HG03432 (cell line): Measurements from ENCODE around the gene SLC25A48.

Experiments used
- ATAC-seq: cut with Tn5 transposase; IDR thresholded peaks from one replicate; pipeline ENCODE4 v1.9.1; 2021; ENCODE audit warnings: mild to moderate bottlenecking, moderate library complexity; ENCODE audit not compliant: unreplicated experiment

SLC25A48 gene

GRCh38 chr5:135834639-135835529 lies at the start of gene SLC25A48:
Gene SLC25A48 (plus strand): TSS chr5:135834663. CDS start chr5:135834848, 185 bp downstream.
- ATAC-seq, result peak; percentile 86

GRCh38 chr5:135800656-135801055 lies 33.8 kb upstream of the SLC25A48 start:
- ATAC-seq, result no peak

GRCh38 chr5:135810188-135810943 lies 24.1 kb upstream of the SLC25A48 start:
- ATAC-seq, result no peak

GRCh38 chr5:135811007-135811406 lies 23.5 kb upstream of the SLC25A48 start:
- no peak for ATAC-seq

- ATAC-seq, result no peak
These were observed 20.7 kb upstream of the SLC25A48 start for GRCh38 chr5:135813758-135814157.

- no peak for ATAC-seq
These were observed 20.1 kb upstream of the SLC25A48 start for GRCh38 chr5:135814316-135814715.

- no peak for ATAC-seq
These were observed 19.7 kb upstream of the SLC25A48 start for GRCh38 chr5:135814812-135815211.

- ATAC-seq, result no peak
These were observed 13.2 kb upstream of the SLC25A48 start for GRCh38 chr5:135821061-135821801.

- ATAC-seq, result no peak
These were observed 12.7 kb upstream of the SLC25A48 start for GRCh38 chr5:135821802-135822201.

GRCh38 chr5:135822286-135822685 lies 12.2 kb upstream of the SLC25A48 start:
- ATAC-seq, result no peak

GRCh38 chr5:135822959-135823358 lies 11.5 kb upstream of the SLC25A48 start:
- no peak for ATAC-seq

- ATAC-seq, result no peak
These were observed 10.6 kb upstream of the SLC25A48 start for GRCh38 chr5:135823881-135824280.

GRCh38 chr5:135824541-135825041 lies 9.9 kb upstream of the SLC25A48 start:
- ATAC-seq, result no peak

- no peak for ATAC-seq
These were observed 8.9 kb upstream of the SLC25A48 start for GRCh38 chr5:135825373-135826220.

- ATAC-seq, result no peak
These were observed 8.3 kb upstream of the SLC25A48 start for GRCh38 chr5:135826221-135826525.

GRCh38 chr5:135826994-135827671 lies 7.3 kb upstream of the SLC25A48 start:
- no peak for ATAC-seq

- no peak for ATAC-seq
These were observed 6.3 kb upstream of the SLC25A48 start for GRCh38 chr5:135827965-135828781.

GRCh38 chr5:135828782-135829127 lies 5.7 kb upstream of the SLC25A48 start:
- ATAC-seq, result no peak

- ATAC-seq, result no peak
These were observed 5.3 kb upstream of the SLC25A48 start for GRCh38 chr5:135829179-135829578.
